Stimulated activated CD4-positive, alpha-beta T cell treated with anti-CD3 and anti-CD28 coated beads, Interleukin-2, amount 100 ng/mL, for 4 hours (primary cell): ENCODE data around the gene SEBOX.

Experiments used
- DNase-seq: peaks from one replicate; pipeline ENCODE4 v3.0.0-alpha.2; 2020; ENCODE audit warnings: low read depth

SEBOX gene

DNA sequence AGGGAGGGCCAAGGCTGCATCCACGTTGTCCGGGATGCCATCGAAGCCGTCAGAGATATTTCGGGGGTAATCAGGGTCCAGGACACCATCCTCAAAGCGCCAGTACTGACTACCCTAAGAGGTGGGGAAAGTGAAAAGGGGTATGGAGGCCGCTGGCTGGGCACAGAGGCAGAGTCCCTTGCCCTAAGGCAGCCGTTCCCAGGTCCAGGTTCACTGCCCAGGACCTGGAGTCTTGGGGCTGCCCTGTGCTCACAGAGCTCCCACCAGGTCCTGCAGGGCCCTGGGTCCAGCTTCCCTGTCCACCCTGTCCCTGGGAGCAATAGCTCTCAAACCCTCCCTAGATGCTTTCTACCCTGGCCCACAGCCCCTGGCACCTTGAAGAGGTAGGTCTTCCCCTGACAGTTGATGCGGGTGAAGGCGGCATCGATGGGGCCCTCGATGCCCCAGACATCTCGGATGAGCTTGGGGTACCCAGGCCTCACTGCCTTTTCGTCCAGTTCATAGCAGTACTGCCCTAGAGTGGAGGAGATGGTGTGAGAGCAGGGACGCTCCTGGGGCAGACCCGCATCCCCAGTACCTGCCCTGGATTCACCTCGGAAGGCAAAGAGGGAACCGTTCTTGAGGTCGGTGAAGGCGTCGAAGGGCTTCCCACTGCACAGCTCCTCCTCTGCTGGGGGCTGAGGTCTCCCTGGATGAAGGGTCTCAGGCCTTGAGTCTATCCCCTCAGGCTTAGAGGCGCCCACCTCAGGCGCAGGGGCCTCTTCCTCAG is 4.1 kb upstream of the SEBOX start:
- no peak for DNase-seq

- no peak for DNase-seq
Observed at GRCh38 chr17:28368306-28368831, 3.4 kb upstream of the SEBOX start.

DNA sequence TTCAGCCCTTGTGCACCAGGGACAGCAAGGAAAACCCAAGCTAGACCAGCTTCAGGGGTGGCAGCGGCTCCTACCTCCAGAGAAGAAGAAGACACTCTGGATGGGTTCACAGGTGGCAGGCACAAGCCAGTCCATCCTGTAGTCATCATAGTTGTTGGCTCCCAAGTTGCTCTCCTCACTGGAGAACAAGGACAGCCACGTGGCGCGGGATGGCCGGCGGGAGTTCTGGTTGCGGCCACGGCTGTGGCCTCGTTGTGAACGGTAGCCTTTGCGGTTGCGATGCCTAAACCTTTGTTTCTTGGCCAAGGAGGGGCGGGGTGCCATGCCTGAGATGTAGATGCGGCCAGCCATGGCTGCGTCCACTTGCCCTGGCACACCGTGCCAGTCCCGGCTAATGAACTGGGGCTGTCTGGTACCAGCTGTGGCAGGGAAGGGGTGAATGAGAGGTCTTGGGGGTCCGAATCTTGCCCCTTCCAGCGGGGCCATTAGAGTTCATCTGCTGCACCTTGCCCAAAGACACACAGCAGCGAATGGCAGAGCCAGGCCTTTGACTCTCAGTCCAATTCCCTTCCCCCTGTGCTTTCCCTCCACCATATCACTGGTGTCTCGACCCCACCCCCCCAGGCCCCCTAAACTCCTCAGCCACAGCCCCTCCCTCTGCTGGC is 2.8 kb upstream of the SEBOX start:
- no peak for DNase-seq

GRCh38 chr17:28366605-28367004 is 1.6 kb upstream of the SEBOX start:
- DNase-seq = no peak

DNA sequence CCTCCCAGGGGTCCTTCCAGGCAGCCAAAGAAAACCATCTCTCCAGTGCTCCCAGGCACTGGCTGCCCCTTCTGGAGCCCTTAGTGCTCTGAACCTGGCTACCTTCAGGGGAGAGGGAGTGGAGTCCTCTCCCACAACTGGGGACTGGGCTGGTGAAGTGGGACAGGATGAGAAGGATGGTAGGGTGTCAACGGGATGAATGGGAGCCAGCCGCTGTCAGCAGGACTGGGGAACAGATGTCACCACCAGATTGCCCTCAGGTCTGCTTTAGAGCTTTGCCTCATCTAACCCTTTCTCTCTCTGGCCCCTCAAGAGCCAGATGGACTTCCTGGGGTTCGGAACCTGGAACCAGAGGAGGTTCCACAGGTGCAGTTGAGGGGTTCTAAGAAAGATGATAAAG is 488 bp upstream of the SEBOX start:
- DNase-seq = no peak

- no peak for DNase-seq
Observed at GRCh38 chr17:28363776-28364650, 986 bp downstream of the SEBOX start.

GRCh38 chr17:28363186-28363585 is 1.8 kb downstream of the SEBOX start:
- no peak for DNase-seq

DNA sequence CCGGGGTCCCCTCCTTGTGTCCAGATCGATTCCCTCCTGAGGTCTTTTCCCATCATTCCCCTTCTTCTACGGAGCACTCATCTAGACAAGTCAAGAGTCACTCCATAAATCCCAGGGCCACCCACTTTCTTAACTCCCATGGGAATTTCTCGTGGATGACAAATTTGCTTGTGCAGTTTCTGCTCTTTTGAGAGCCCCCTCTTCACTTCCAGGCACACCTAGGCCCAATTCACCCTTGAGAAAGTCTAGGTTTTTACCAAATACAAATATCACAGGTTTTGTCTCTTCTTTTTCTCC is 7.2 kb downstream of the SEBOX start:
- DNase-seq = no peak

- DNase-seq = peak; percentile 91
Observed at GRCh38 chr17:28357061-28357900, 7.7 kb downstream of the SEBOX start, which contains the start of gene POLDIP2. TSS of gene POLDIP2 (minus strand) at chr17:28357527. CDS start at chr17:28357448, 79 bp downstream.

- no peak for DNase-seq
Observed at GRCh38 chr17:28350271-28350670, 14.7 kb downstream of the SEBOX start.

- no peak for DNase-seq
Observed at GRCh38 chr17:28348979-28349378, 16.0 kb downstream of the SEBOX start.

DNA sequence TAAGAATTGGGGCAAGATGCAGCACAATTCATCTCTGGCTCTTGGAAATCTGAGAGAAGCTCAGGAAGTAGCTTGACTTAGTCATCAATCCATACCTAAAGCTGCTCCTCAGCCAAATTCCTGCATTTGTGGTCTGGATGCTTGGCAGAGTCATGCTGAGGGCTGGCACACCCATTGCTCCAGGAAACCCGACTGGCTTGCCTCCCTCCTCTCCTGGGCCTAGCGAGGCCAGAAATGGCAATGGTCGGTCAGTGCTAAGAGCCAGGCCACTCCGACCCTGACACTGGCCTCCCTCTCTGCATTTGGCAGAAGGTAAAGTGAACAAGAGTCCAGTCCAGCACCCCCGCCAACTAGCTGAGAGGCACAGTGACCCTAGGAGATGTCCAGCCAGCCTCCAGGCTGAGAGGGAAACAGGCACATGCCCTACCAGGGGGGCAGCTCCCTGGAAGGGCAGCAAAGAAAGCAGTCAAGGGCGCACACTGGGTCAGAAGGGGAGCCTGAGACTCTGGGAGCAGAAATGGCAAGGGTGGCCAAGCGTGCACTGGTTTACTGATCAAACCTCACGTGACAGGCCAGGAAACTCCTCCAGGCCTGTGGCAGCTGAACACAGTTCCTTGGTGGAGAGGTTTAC is 17.6 kb downstream of the SEBOX start:
- DNase-seq = no peak

DNA sequence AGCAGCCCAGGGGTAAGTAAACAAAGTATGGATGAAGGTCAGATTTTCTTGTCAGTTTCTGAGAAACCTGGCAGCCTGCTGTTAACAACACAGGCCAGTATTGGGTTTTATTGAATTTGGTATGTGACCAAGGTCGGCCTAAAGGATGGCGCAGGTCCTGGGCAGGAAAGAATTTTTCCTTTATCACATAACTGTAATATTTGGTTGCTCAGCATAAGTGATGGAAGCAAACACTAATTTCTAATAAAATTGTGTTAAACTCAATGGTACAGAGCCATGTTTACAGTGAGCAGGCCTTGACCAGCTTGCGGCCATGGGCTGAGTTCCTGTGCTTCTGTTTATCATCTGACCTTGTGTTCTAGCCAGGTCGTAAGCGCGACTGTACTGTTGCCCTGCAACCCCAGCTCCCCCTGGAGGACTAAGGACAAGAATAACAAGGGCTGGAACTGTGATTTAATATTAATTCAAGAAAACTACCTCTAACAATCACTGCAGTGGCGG is 18.2 kb downstream of the SEBOX start:
- no peak for DNase-seq

DNA sequence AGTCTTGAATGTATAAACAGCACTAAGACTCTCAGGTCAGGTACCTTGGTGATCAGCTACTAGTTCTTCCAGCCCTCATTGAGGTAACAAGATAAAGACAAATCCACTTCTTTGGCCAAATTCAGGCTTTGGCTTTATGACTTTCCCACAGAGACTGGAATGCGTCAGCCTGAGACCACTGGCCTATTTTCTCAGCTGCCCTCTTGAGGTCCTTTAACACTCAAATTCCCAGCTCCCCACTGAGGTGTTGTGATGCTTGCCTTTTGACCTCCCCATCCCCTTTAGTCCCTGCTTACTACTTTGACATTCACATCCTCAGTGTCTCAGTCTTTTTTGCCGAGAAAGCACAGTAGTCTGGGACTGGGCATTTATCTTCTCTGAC is 18.8 kb downstream of the SEBOX start:
- DNase-seq = no peak

GRCh38 chr17:28345419-28346198 is 19.4 kb downstream of the SEBOX start:
- no peak for DNase-seq

GRCh38 chr17:28344435-28344901 is 20.5 kb downstream of the SEBOX start:
- DNase-seq = no peak

GRCh38 chr17:28344011-28344410 is 21.0 kb downstream of the SEBOX start:
- DNase-seq = no peak

DNA sequence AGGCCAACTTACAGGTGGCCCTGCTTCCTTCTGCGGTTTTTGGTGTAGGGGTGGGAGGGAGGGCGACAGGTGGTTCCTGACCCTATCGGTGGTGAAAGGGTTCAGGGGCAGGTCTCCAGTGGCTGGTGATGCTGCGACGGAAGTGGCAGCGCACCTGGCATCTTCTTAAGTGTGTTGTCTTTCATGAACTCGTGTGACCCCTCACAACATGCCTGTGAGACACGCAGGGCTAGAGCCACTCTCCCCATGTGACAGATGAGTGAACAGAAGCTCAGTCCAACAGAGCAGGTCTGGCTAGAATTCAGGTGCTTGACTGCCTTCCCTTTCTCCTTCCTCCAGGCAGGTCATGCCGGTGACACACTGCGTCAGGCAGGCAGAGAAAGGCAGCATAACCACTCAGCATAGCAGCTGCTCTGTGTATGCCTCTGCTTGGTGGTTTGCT is 21.5 kb downstream of the SEBOX start:
- DNase-seq = no peak

DNA sequence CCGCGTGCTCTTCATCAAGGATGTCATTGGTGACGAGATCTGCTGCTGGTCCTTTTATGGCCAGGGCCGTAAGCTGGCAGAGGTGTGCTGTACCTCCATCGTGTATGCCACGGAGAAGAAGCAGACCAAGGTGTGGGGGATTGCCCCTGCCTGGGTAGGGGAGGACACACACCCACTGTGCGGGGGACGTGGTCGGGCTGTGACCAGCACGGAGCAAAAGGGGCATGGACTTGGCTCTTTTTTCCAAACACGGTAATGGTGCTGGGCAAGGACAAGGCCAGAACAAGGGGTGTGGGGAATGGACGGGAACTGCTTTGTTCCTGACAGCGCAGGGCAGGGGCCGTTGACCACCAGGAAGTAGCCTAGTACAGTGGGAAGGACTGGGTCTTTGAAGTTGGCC is 22.7 kb downstream of the SEBOX start:
- no peak for DNase-seq

GRCh38 chr17:28341516-28341915 is 23.5 kb downstream of the SEBOX start:
- no peak for DNase-seq
